Endothelial cell of umbilical vein (primary cell): ENCODE results near the gene KHK. TPM values are rescaled to one million over a fixed set of nuclear protein-coding genes. Genes with fewer than 3 reads are reported as not detected.

Source experiments
- BruUV-seq: library from RNA; stranded (reverse); fragments of 400-500 nt; replicated peaks from 2 replicates; lab custom pipeline; 2021; lab: Mats Ljungman, UMichigan
- CTCF ChIA-PET: fragments of 300-600, 350-600 bp; sonication (Branson Sonifier 250); formaldehyde crosslinking; loops from one replicate; lab custom pipeline; 2021; ENCODE audit warnings: antibody characterized with exemption, inconsistent platforms; lab: Charles Lee
- POLR2A ChIA-PET: fragments of 300-600, 350-600 bp; sonication (Branson Sonifier 250); formaldehyde crosslinking; loops from one replicate; lab custom pipeline; 2021; ENCODE audit warnings: antibody characterized with exemption, inconsistent platforms; lab: Charles Lee
- DNase-seq: peaks from one replicate; pipeline ENCODE4 v3.0.0-alpha.2; 2011; ENCODE audit warnings: low read depth, low spot score
- FAIRE-seq: peaks from 2 replicates; lab custom pipeline; 2011; peaks lifted over from hg19 to GRCh38; lab: Jason Lieb, UNC
- H2AFZ ChIP-seq: 2 replicates; pipeline ENCODE4 v1.6.0; 2012; ENCODE audit warnings: low read depth, low read length, control low read depth, inconsistent platforms
- H3K27ac ChIP-seq: 2 replicates; pipeline ENCODE4 v1.5.1; 2011; ENCODE audit warnings: low read depth, mild to moderate bottlenecking, control low read depth, low read length, moderate library complexity; ENCODE audit not compliant: insufficient read depth
- H3K27me3 ChIP-seq, 2 experiments: 2 replicates each; pipeline versions ENCODE4 v1.6.0 to v1.6.1; 2011; ENCODE audit warnings: low read length in 2 of 2, mixed read lengths in 1 of 2; ENCODE audit not compliant: control insufficient read depth in 2 of 2, insufficient read depth in 2 of 2
- H3K36me3 ChIP-seq, 2 experiments: 2 replicates in 1 of 2; 3 replicates in 1 of 2; pipeline ENCODE4 v1.5.1; 2011; ENCODE audit warnings: low read length in 2 of 2, mild to moderate bottlenecking in 1 of 2, moderate library complexity in 1 of 2; ENCODE audit not compliant: control insufficient read depth in 2 of 2, insufficient read depth in 2 of 2; ENCODE audit errors: extremely low read depth in 1 of 2
- H3K4me1 ChIP-seq: 3 replicates; pipeline ENCODE4 v1.5.1; 2011; ENCODE audit warnings: mild to moderate bottlenecking, low read length; ENCODE audit not compliant: control insufficient read depth, insufficient read depth; ENCODE audit errors: extremely low read depth
- H3K4me2 ChIP-seq: 2 replicates; pipeline ENCODE4 v1.6.1; 2011; ENCODE audit warnings: low read length, control low read depth, mixed read lengths; ENCODE audit not compliant: insufficient read depth
- H3K4me3 ChIP-seq, 3 experiments: fragments of 200-600 bp in 1 of 3; sonication (generic), shearing (Covaris generic) in 1 of 3; replicated peaks in 1 of 3; 2 replicates each; pipeline ENCODE4 v1.5.1; 2011 to 2016; ENCODE audit warnings: control low read depth in 3 of 3, low read length in 3 of 3, mild to moderate bottlenecking in 2 of 3, inconsistent platforms in 1 of 3, low read depth in 1 of 3, moderate library complexity in 1 of 3; ENCODE audit not compliant: insufficient read depth in 1 of 3
- H3K79me2 ChIP-seq: 2 replicates; pipeline ENCODE4 v1.6.0; 2012; ENCODE audit warnings: low read length, inconsistent platforms; ENCODE audit not compliant: control insufficient read depth, insufficient read depth
- H3K9ac ChIP-seq: replicated peaks from 2 replicates; pipeline ENCODE3; 2011; ENCODE audit warnings: low read length, control low read depth; ENCODE audit not compliant: insufficient read depth; ENCODE audit errors: extremely low read depth
- H3K9me1 ChIP-seq: replicated peaks from 3 replicates; pipeline ENCODE4 v1.6.0; 2011; ENCODE audit warnings: mild to moderate bottlenecking, low read length; ENCODE audit not compliant: control insufficient read depth, insufficient read depth; ENCODE audit errors: extremely low read depth
- H3K9me3 ChIP-seq: replicated peaks from 2 replicates; pipeline ENCODE4 v1.5.1; 2012; ENCODE audit warnings: low read length, inconsistent platforms; ENCODE audit not compliant: control insufficient read depth, insufficient read depth
- H4K20me1 ChIP-seq: replicated peaks from 2 replicates; pipeline ENCODE3; 2011; ENCODE audit warnings: mild to moderate bottlenecking, low read length; ENCODE audit not compliant: control insufficient read depth, insufficient read depth; ENCODE audit errors: extremely low read depth
- EZH2 ChIP-seq: IDR thresholded peaks from 2 replicates; pipeline ENCODE4 v1.6.1; 2012; ENCODE audit warnings: borderline replicate concordance, low read depth, mild to moderate bottlenecking, moderate library complexity, low read length, inconsistent platforms; ENCODE audit not compliant: severe bottlenecking
- FOS ChIP-seq: IDR thresholded peaks from 2 replicates; pipeline ENCODE4 v1.6.1; 2011; ENCODE audit warnings: mild to moderate bottlenecking, low read length, moderate library complexity, borderline replicate concordance; ENCODE audit not compliant: insufficient read depth
- GATA2 ChIP-seq: IDR thresholded peaks from 2 replicates; pipeline ENCODE4 v1.7.0; 2011; ENCODE audit warnings: low read depth, mild to moderate bottlenecking, moderate library complexity, mixed read lengths, low read length; ENCODE audit not compliant: insufficient read length, insufficient read depth
- JUN ChIP-seq: IDR thresholded peaks from 2 replicates; pipeline ENCODE4 v1.6.1; 2011; ENCODE audit warnings: borderline replicate concordance, low read depth; ENCODE audit not compliant: insufficient read length, insufficient read depth
- MYC ChIP-seq: IDR thresholded peaks from one replicate; pipeline ENCODE4 v1.6.1; 2011; ENCODE audit warnings: mild to moderate bottlenecking, low read depth, low read length
- POLR2A ChIP-seq: IDR thresholded peaks from 2 replicates; pipeline ENCODE4 v1.6.1; 2012; ENCODE audit warnings: low read depth, mild to moderate bottlenecking, control low read depth, low read length
- POLR2AphosphoS5 ChIP-seq: IDR thresholded peaks from 2 replicates; pipeline ENCODE4 v1.6.1; 2012; ENCODE audit warnings: low read depth, mild to moderate bottlenecking, control low read depth, low read length, moderate library complexity; ENCODE audit not compliant: insufficient read depth
- dilution Hi-C: fragments of 300-500 bp; cut with MboI; formaldehyde crosslinking; loops from one replicate; pipeline ENCODE4 v1.15.0; 2019; ENCODE audit warnings: low sequenced_read_pairs; ENCODE audit not compliant: extremely low pct_ligation_motif_present
- intact Hi-C: fragments of 100-400 bp; cut with micrococcal nuclease; formaldehyde crosslinking; loops from one replicate; pipeline ENCODE4 v1.10.0; 2022
- polyA plus RNA-seq, 4 experiments: library from polyadenylated mRNA; depleted of rRNA in 3 of 4; stranded (reverse) in 3 of 4; unstranded in 1 of 4; fragments of >200 nt; gene quantifications; 2 replicates each; pipeline versions ENCODE4 v1.2.1 to v1.2.3, GENCODE V29; 2011 to 2012; ENCODE audit warnings: missing spikeins in 1 of 4
- total RNA-seq: library from RNA; stranded (reverse); gene quantifications from 2 replicates; pipeline ENCODE4 v1.2.3, GENCODE V29; 2021
- TF ChIP-seq, protein P1 (sequence below), 2 donors: IDR thresholded peaks; 1 replicate in 1 of 2; 2 replicates in 1 of 2; pipeline ENCODE4 v1.5.1; 2011; ENCODE audit warnings: low read length in 2 of 2, mild to moderate bottlenecking in 2 of 2, moderate library complexity in 2 of 2, control low read depth in 1 of 2, inconsistent platforms in 1 of 2, low read depth in 1 of 2; ENCODE audit not compliant: insufficient read depth in 1 of 2; ENCODE audit errors: extremely low read depth in 1 of 2
- TF ChIP-seq, protein P2 (sequence below): IDR thresholded peaks from 2 replicates; pipeline ENCODE4 v1.6.1; 2011; ENCODE audit not compliant: insufficient read depth, insufficient read length

Gene KHK
- total and polyA plus RNA-seq, 2 donors (not counting 3 experiments of a cell fraction or from before 2014, with no cell fraction given), result 2.9 to 4.4 TPM

DNA sequence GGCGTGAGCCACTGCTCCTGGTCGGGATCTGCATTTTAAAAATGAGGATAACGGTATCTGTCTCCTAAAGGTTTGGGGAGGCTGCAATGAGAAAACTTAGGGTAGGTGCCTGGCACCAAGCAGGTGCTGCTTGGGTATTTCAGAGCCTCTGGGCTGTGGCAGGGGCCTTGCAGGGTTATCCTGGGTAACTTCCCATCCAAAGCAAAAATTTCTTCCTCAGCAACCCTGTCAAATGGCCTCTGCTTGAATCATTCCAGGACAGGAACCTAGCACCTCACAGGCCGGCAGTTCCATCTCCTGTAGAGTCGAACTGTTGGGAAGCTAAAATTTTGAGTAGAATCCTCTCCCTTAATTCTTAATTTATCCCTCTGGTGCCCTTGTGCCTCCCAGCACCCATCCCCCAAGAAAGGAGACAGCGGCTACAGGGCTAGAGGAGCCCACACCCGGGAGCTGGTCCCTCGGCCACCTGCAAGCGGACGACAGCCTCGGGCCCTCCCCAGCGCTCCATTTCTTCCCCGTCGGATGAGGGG is 31.5 kb downstream of the KHK start:
- no peak for DNase-seq

More for the DNA sequence above, 31.5 kb downstream of the KHK start:
- H3K4me3 ChIP-seq, result peak overlapping the region in 2 of 3 experiments; percentile 5 to 43
- peaks cover 13 to 25% of the 10 kb centered on the region in 2 experiments for H3K27me3 ChIP-seq
- POLR2A ChIA-PET, result no interaction called here
- no peaks in the 10 kb centered on the region for H3K9me1 ChIP-seq
- no peaks in the 10 kb centered on the region for H4K20me1 ChIP-seq
- dilution Hi-C loops, result no loop called here
- H3K27ac ChIP-seq, result no peak overlapping the region
- no peak for TF ChIP-seq POLR2AphosphoS5
- no peak for TF ChIP-seq GATA2
- TF ChIP-seq JUN, result no peak
- no peak for TF ChIP-seq POLR2A
- TF ChIP-seq, protein P1, sequence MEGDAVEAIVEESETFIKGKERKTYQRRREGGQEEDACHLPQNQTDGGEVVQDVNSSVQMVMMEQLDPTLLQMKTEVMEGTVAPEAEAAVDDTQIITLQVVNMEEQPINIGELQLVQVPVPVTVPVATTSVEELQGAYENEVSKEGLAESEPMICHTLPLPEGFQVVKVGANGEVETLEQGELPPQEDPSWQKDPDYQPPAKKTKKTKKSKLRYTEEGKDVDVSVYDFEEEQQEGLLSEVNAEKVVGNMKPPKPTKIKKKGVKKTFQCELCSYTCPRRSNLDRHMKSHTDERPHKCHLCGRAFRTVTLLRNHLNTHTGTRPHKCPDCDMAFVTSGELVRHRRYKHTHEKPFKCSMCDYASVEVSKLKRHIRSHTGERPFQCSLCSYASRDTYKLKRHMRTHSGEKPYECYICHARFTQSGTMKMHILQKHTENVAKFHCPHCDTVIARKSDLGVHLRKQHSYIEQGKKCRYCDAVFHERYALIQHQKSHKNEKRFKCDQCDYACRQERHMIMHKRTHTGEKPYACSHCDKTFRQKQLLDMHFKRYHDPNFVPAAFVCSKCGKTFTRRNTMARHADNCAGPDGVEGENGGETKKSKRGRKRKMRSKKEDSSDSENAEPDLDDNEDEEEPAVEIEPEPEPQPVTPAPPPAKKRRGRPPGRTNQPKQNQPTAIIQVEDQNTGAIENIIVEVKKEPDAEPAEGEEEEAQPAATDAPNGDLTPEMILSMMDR (IDR thresholded peaks at IDR 0.05; ENCODE audit: extremely low read depth in 1 of 2, insufficient read depth in 1 of 2, low read depth in 1 of 2, low read length in 2 of 2), result no peak
- no peak for TF ChIP-seq MYC
- no peak for TF ChIP-seq FOS
- TF ChIP-seq EZH2, result no peak
- TF ChIP-seq, protein P2, sequence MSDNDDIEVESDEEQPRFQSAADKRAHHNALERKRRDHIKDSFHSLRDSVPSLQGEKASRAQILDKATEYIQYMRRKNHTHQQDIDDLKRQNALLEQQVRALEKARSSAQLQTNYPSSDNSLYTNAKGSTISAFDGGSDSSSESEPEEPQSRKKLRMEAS, result no peak
- H3K9ac ChIP-seq, result no peak overlapping the region
- H3K36me3 ChIP-seq, result no peaks in the 10 kb centered on the region
- peak overlapping the region; percentile 9 for H3K4me2 ChIP-seq
- H3K4me1 ChIP-seq, result no peaks in the 10 kb centered on the region
- H2AFZ ChIP-seq, result peak overlapping the region; percentile 88
- intact Hi-C loops, result no loop called here
- no peaks in the 10 kb centered on the region for H3K9me3 ChIP-seq
- CTCF ChIA-PET, result interaction anchor here (0.8 kb wide), 2 partner anchors 11 to 185 kb away, joined by 3 to 4 read pairs; no protein-coding TSS in a partner anchor
- BruUV-seq, result no TSS peak
- FAIRE-seq, result no peak
- no peaks in the 10 kb centered on the region for H3K79me2 ChIP-seq
